SK-N-SH treated with all-trans-retinoic acid at 6 μM for 48 hours (cell line): ENCODE results near the gene KCNB1.
A peak's percentile ranks its signal among the peaks of the same experiment; 100 is the strongest.

ENCODE experiments used
- ATAC-seq: fragments of 200-7000 bp; cut with Tn5 transposase; 3 replicates; pipeline ENCODE4 v1.9.1; 2020; ENCODE audit warnings: mild to moderate bottlenecking, moderate library complexity
- ARNTL ChIP-seq: fragments of 450-650 bp; formaldehyde crosslinking; IDR thresholded peaks from 2 replicates; pipeline ENCODE4 v1.5.0; 2020; ENCODE audit warnings: low read depth, mild to moderate bottlenecking, moderate library complexity, borderline replicate concordance
- BACH2 ChIP-seq: fragments of 250-450 bp; sonication (Bioruptor Pico); IDR thresholded peaks from 2 replicates; pipeline ENCODE4 v1.9.0; 2021; ENCODE audit warnings: mild to moderate bottlenecking, borderline replicate concordance
- CREB5 ChIP-seq: fragments of 250-450 bp; sonication (Bioruptor Pico); IDR thresholded peaks from 2 replicates; pipeline ENCODE4 v1.5.1; 2020; ENCODE audit warnings: low read depth, mild to moderate bottlenecking, moderate library complexity
- CSDC2 ChIP-seq: fragments of 250-450 bp; sonication (Bioruptor Pico); IDR thresholded peaks from 2 replicates; pipeline ENCODE4 v1.5.0; 2020; ENCODE audit warnings: mild to moderate bottlenecking, moderate library complexity
- CSRNP3 ChIP-seq: fragments of 250-450 bp; sonication (Bioruptor Pico); IDR thresholded peaks from 2 replicates; pipeline ENCODE4 v1.5.1; 2021; ENCODE audit warnings: mild to moderate bottlenecking, moderate library complexity
- ESRRG ChIP-seq: fragments of 250-450 bp; sonication (Bioruptor Pico); IDR thresholded peaks from 2 replicates; pipeline ENCODE4 v1.6.1; 2021; ENCODE audit warnings: mild to moderate bottlenecking
- GLIS3 ChIP-seq: fragments of 250-450 bp; sonication (Bioruptor Pico); IDR thresholded peaks from 2 replicates; pipeline ENCODE4 v1.5.0; 2020; ENCODE audit warnings: mild to moderate bottlenecking, moderate library complexity
- ISL1 ChIP-seq: fragments of 250-450 bp; sonication (Bioruptor Pico); IDR thresholded peaks from 2 replicates; pipeline ENCODE4 v2.1.2; 2022; ENCODE audit warnings: mild to moderate bottlenecking, moderate library complexity
- OSR1 ChIP-seq: fragments of 250-450 bp; sonication (Bioruptor Pico); IDR thresholded peaks from 2 replicates; pipeline ENCODE4 v1.8.0; 2022; ENCODE audit warnings: moderate library complexity, mild to moderate bottlenecking, inconsistent platforms
- PATZ1 ChIP-seq: fragments of 250-450 bp; sonication (Bioruptor Pico); IDR thresholded peaks from 2 replicates; pipeline ENCODE4 v1.8.0; 2020; ENCODE audit warnings: mild to moderate bottlenecking, moderate library complexity, borderline replicate concordance
- POU6F1 ChIP-seq: fragments of 250-450 bp; sonication (Bioruptor Pico); IDR thresholded peaks from 2 replicates; pipeline ENCODE4 v1.8.0; 2021; ENCODE audit warnings: low read depth, mild to moderate bottlenecking, moderate library complexity, borderline replicate concordance
- RARB ChIP-seq: fragments of 250-450 bp; sonication (Bioruptor Pico); IDR thresholded peaks from 2 replicates; pipeline ENCODE4 v1.8.0; 2021; ENCODE audit warnings: mild to moderate bottlenecking, moderate library complexity
- SNAI2 ChIP-seq: fragments of 250-450 bp; sonication (Bioruptor Pico); IDR thresholded peaks from 2 replicates; pipeline ENCODE4 v1.5.0; 2020; ENCODE audit warnings: mild to moderate bottlenecking, moderate library complexity
- TCF4 ChIP-seq: fragments of 250-450 bp; sonication (Bioruptor Pico); IDR thresholded peaks from 2 replicates; pipeline ENCODE4 v1.8.0; 2021; ENCODE audit warnings: mild to moderate bottlenecking, moderate library complexity, borderline replicate concordance
- ZC3H10 ChIP-seq: fragments of 250-450 bp; sonication (Bioruptor Pico); IDR thresholded peaks from 2 replicates; pipeline ENCODE4 v1.5.1; 2021; ENCODE audit warnings: mild to moderate bottlenecking, moderate library complexity
- ZFP3 ChIP-seq: fragments of 250-450 bp; sonication (Bioruptor Pico); IDR thresholded peaks from 2 replicates; pipeline ENCODE4 v1.5.0; 2020; ENCODE audit warnings: mild to moderate bottlenecking, moderate library complexity
- ZFP30 ChIP-seq: fragments of 450-650 bp; formaldehyde crosslinking; IDR thresholded peaks from 2 replicates; pipeline ENCODE4 v1.5.0; 2022; ENCODE audit warnings: mild to moderate bottlenecking, moderate library complexity
- ZNF565 ChIP-seq: fragments of 450-650 bp; formaldehyde crosslinking; conservative IDR thresholded peaks from 2 replicates; pipeline ENCODE4 v1.5.0; 2020; ENCODE audit warnings: low read depth, mild to moderate bottlenecking, moderate library complexity
- ZNF70 ChIP-seq: fragments of 450-650 bp; formaldehyde crosslinking; IDR thresholded peaks from 2 replicates; pipeline ENCODE4 v1.5.0; 2020; ENCODE audit warnings: mild to moderate bottlenecking, moderate library complexity
- ZNF8 ChIP-seq: fragments of 450-650 bp; formaldehyde crosslinking; IDR thresholded peaks from 2 replicates; pipeline ENCODE4 v1.5.0; 2020; ENCODE audit warnings: mild to moderate bottlenecking, moderate library complexity

KCNB1 gene

GRCh38 chr20:49521356-49521755 is 38.9 kb upstream of the KCNB1 start:
- no peak for ATAC-seq
- TF ChIP-seq POU6F1 (CRISPR knock-in tag) (no peak), CSDC2 (CRISPR knock-in tag) (no peak), ZC3H10 (no peak), ARNTL (no peak), ZNF8 (no peak), PATZ1 (CRISPR knock-in tag) (no peak), RARB (CRISPR knock-in tag) (no peak)
- TF ChIP-seq, all 23 proteins: peak for 0

- ATAC-seq: peak; percentile 30; the same call in 1 of the 3 replicates
- TF ChIP-seq ZFP30 (CRISPR knock-in tag): no peak
- TF ChIP-seq SNAI2 (CRISPR knock-in tag): no peak
- TF ChIP-seq ZC3H10: no peak
- no peak for TF ChIP-seq RARB (CRISPR knock-in tag)
- TF ChIP-seq OSR1 (CRISPR knock-in tag): no peak
- no peak for TF ChIP-seq TCF4 (CRISPR knock-in tag)
- no peak for TF ChIP-seq ZNF70 (CRISPR knock-in tag)
- TF ChIP-seq CSRNP3 (CRISPR knock-in tag): no peak
- TF ChIP-seq, all 23 proteins: peak for 0
Observed at GRCh38 chr20:49519777-49520359, 37.4 kb upstream of the KCNB1 start.

GRCh38 chr20:49519212-49519712 is 36.8 kb upstream of the KCNB1 start:
- TF ChIP-seq POU6F1 (CRISPR knock-in tag) (no peak), CREB5 (CRISPR knock-in tag) (no peak), ZFP3 (no peak), ZFP30 (CRISPR knock-in tag) (no peak), ESRRG (CRISPR knock-in tag) (no peak), RARB (CRISPR knock-in tag) (no peak), ZNF565 (CRISPR knock-in tag) (no peak)
- TF ChIP-seq, all 23 proteins: peak for 0
- ATAC-seq: peak; percentile 68

GRCh38 chr20:49518576-49518975 is 36.1 kb upstream of the KCNB1 start:
- TF ChIP-seq BACH2 (CRISPR knock-in tag) (no peak), ZNF565 (CRISPR knock-in tag) (no peak), GLIS3 (CRISPR knock-in tag) (no peak), CREB5 (CRISPR knock-in tag) (no peak), ZFP3 (no peak), ZNF8 (no peak), ZC3H10 (no peak), TCF4 (CRISPR knock-in tag) (no peak), ISL1 (CRISPR knock-in tag) (no peak)
- TF ChIP-seq, all 23 proteins: peak for 0
- ATAC-seq: no peak
